IMR-90 (cell line): ENCODE measurements around the gene C12orf60. TPM values are rescaled to one million over a fixed set of nuclear protein-coding genes. Genes with fewer than 3 reads are reported as not detected.

Experiments
- ATAC-seq: fragments of 200-7000 bp; cut with Tn5 transposase; 2 replicates; pipeline ENCODE4 v1.9.1; 2020; ENCODE audit warnings: low read depth, mild to moderate bottlenecking, moderate library complexity
- BruUV-seq: library from RNA; stranded (reverse); fragments of 400-500 nt; replicated peaks from 2 replicates; lab custom pipeline; 2021; lab: Mats Ljungman, UMichigan
- CTCF ChIA-PET: fragments of 300-600 bp; formaldehyde crosslinking; extraction: SDS; loops from one replicate; lab custom pipeline; 2021; ENCODE audit warnings: antibody characterized with exemption; lab: Yijun Ruan, JAX
- POLR2A ChIA-PET: fragments of 300-600 bp; sonication (Branson Sonifier 250); formaldehyde crosslinking; loops from one replicate; lab custom pipeline; 2022; ENCODE audit warnings: antibody characterized with exemption; ENCODE audit not compliant: unreplicated experiment; lab: Charles Lee
- DNase-seq: peaks from one replicate; pipeline ENCODE4 v3.0.0; 2013
- H2AFZ ChIP-seq: replicated peaks from 2 replicates; pipeline ENCODE3; 2013; ENCODE audit warnings: low read length, mild to moderate bottlenecking; ENCODE audit not compliant: poor library complexity
- H2AK5ac ChIP-seq: 2 replicates; pipeline ENCODE4 v1.6.1; 2013; ENCODE audit warnings: low read depth, low read length, inconsistent platforms
- H2AK9ac ChIP-seq: replicated peaks from 2 replicates; pipeline ENCODE3; 2013; ENCODE audit warnings: mild to moderate bottlenecking, low read depth, low read length, moderate library complexity; ENCODE audit not compliant: poor library complexity
- H2BK120ac ChIP-seq: 2 replicates; pipeline ENCODE4 v1.6.1; 2013; ENCODE audit warnings: low read depth, low read length, inconsistent platforms
- H2BK15ac ChIP-seq: 3 replicates; pipeline ENCODE4 v1.6.1; 2013; ENCODE audit warnings: low read depth, low read length, inconsistent platforms
- H2BK20ac ChIP-seq: 2 replicates; pipeline ENCODE4 v1.6.1; 2013; ENCODE audit warnings: low read depth, mild to moderate bottlenecking, inconsistent platforms, low read length, moderate library complexity
- H2BK5ac ChIP-seq: 2 replicates; pipeline ENCODE4 v1.6.1; 2013; ENCODE audit warnings: mild to moderate bottlenecking, low read depth, low read length, inconsistent platforms; ENCODE audit not compliant: poor library complexity, severe bottlenecking
- H3K14ac ChIP-seq: replicated peaks from 2 replicates; pipeline ENCODE4 v1.6.1; 2013; ENCODE audit warnings: low read depth, low read length, inconsistent platforms
- H3K18ac ChIP-seq: 2 replicates; pipeline ENCODE4 v1.6.1; 2013; ENCODE audit warnings: low read depth, low read length, control low read depth
- H3K23ac ChIP-seq: 2 replicates; pipeline ENCODE4 v1.6.1; 2013; ENCODE audit warnings: low read depth, low read length, inconsistent platforms
- H3K27ac ChIP-seq: 2 replicates; pipeline ENCODE4 v1.5.1; 2013; ENCODE audit warnings: mild to moderate bottlenecking, control low read depth, low read length; ENCODE audit not compliant: insufficient read depth
- H3K27me3 ChIP-seq: 2 replicates; pipeline ENCODE4 v1.6.1; 2013; ENCODE audit warnings: low read length; ENCODE audit not compliant: control insufficient read depth, insufficient read depth
- H3K36me3 ChIP-seq: 2 replicates; pipeline ENCODE4 v1.6.1; 2013; ENCODE audit warnings: low read length, mixed read lengths; ENCODE audit not compliant: control insufficient read depth, insufficient read depth
- H3K4ac ChIP-seq: 2 replicates; pipeline ENCODE4 v1.6.1; 2013; ENCODE audit warnings: low read depth, low read length, inconsistent platforms
- H3K4me1 ChIP-seq: 2 replicates; pipeline ENCODE4 v1.6.1; 2013; ENCODE audit warnings: low read length, mixed read lengths; ENCODE audit not compliant: control insufficient read depth, insufficient read depth
- H3K4me2 ChIP-seq: 2 replicates; pipeline ENCODE4 v1.6.1; 2013; ENCODE audit warnings: low read depth, mild to moderate bottlenecking, control low read depth, low read length, moderate library complexity
- H3K4me3 ChIP-seq: 2 replicates; pipeline ENCODE4 v1.5.1; 2013; ENCODE audit warnings: low read depth, mild to moderate bottlenecking, control low read depth, low read length, moderate library complexity; ENCODE audit not compliant: insufficient read depth
- H3K56ac ChIP-seq: 2 replicates; pipeline ENCODE4 v1.6.1; 2013; ENCODE audit warnings: low read length, inconsistent platforms; ENCODE audit not compliant: insufficient read depth; ENCODE audit errors: extremely low read depth
- H3K79me1 ChIP-seq, 2 experiments: 2 replicates each; pipeline ENCODE4 v1.6.1; 2013; ENCODE audit warnings: low read length in 2 of 2, inconsistent platforms in 1 of 2, low read depth in 1 of 2
- H3K9ac ChIP-seq: 2 replicates; pipeline ENCODE4 v1.6.1; 2013; ENCODE audit warnings: low read depth, low read length, control low read depth
- H3K9me1 ChIP-seq: 2 replicates; pipeline ENCODE4 v1.6.1; 2013; ENCODE audit warnings: low read length, inconsistent platforms; ENCODE audit not compliant: insufficient read depth
- H3K9me3 ChIP-seq: 2 replicates; pipeline ENCODE4 v1.6.1; 2013; ENCODE audit warnings: low read length; ENCODE audit not compliant: control insufficient read depth, insufficient read depth
- H4K20me1 ChIP-seq: 2 replicates; pipeline ENCODE4 v1.6.1; 2013; ENCODE audit warnings: low read length, inconsistent platforms; ENCODE audit not compliant: insufficient read depth
- H4K5ac ChIP-seq: 2 replicates; pipeline ENCODE4 v1.6.1; 2013; ENCODE audit warnings: mild to moderate bottlenecking, low read depth, low read length, control low read depth
- H4K8ac ChIP-seq, 2 experiments: 2 replicates each; pipeline ENCODE4 v1.6.1; 2013; ENCODE audit warnings: low read depth in 2 of 2, low read length in 2 of 2, control low read depth in 1 of 2, inconsistent platforms in 1 of 2
- H4K91ac ChIP-seq: 2 replicates; pipeline ENCODE4 v1.6.1; 2013; ENCODE audit warnings: low read depth, low read length, inconsistent platforms; ENCODE audit not compliant: insufficient read depth
- BHLHE40 ChIP-seq: fragments of 150-350 bp; IDR thresholded peaks from 2 replicates; pipeline ENCODE4 v1.6.1; 2016; ENCODE audit warnings: mild to moderate bottlenecking, low read depth, low read length
- CEBPB ChIP-seq: IDR thresholded peaks from 2 replicates; pipeline ENCODE4 v1.6.1; 2012; ENCODE audit warnings: low read depth, low read length, improper control_type of control experiment
- FOS ChIP-seq: fragments of 150-350 bp; IDR thresholded peaks from 2 replicates; pipeline ENCODE4 v1.6.1; 2016; ENCODE audit warnings: low read depth, low read length
- MAFK ChIP-seq: IDR thresholded peaks from 2 replicates; pipeline ENCODE4 v1.6.1; 2012; ENCODE audit warnings: low read depth, low read length, improper control_type of control experiment
- MAZ ChIP-seq: IDR thresholded peaks from 2 replicates; pipeline ENCODE4 v1.6.1; 2012; ENCODE audit warnings: low read depth, mild to moderate bottlenecking, low read length, improper control_type of control experiment, moderate library complexity, borderline replicate concordance
- MXI1 ChIP-seq: IDR thresholded peaks from 2 replicates; pipeline ENCODE4 v1.6.1; 2012; ENCODE audit warnings: low read depth, mild to moderate bottlenecking, low read length, moderate library complexity, borderline replicate concordance
- POLR2A ChIP-seq: IDR thresholded peaks from 2 replicates; pipeline ENCODE4 v1.6.1; 2012; ENCODE audit warnings: mild to moderate bottlenecking, low read depth, low read length
- RAD21 ChIP-seq: IDR thresholded peaks from 2 replicates; pipeline ENCODE4 v1.6.1; 2012; ENCODE audit warnings: low read length, improper control_type of control experiment
- RFX5 ChIP-seq: IDR thresholded peaks from 2 replicates; pipeline ENCODE4 v1.8.0; 2012; ENCODE audit warnings: low read depth, mild to moderate bottlenecking, low read length, moderate library complexity
- dilution Hi-C: fragments of 300-500 bp; cut with HindIII; formaldehyde crosslinking; loops from one replicate; pipeline ENCODE4 v1.14.3; 2018; ENCODE audit warnings: low sequenced_read_pairs; ENCODE audit not compliant: unreplicated experiment
- in situ Hi-C: fragments of 300-500 bp; cut with MboI; formaldehyde crosslinking; loops from 3 replicates; pipeline ENCODE4 v1.14.3; 2019; ENCODE audit warnings: low sequenced_read_pairs, inconsistent platforms, mixed read lengths
- intact Hi-C: fragments of 100-400 bp; cut with micrococcal nuclease; formaldehyde crosslinking; loops from 2 replicates; pipeline ENCODE4 v1.10.0; 2022
- polyA plus RNA-seq, 3 experiments: library from polyadenylated mRNA; depleted of rRNA; stranded (reverse); fragments of >200 nt; gene quantifications; 2 replicates each; pipeline ENCODE4 v1.2.3, GENCODE V29; 2012; ENCODE audit warnings: low replicate concordance in 1 of 3
- total RNA-seq: library from RNA; depleted of rRNA; stranded (reverse); fragments of >200 nt; gene quantifications from 2 replicates; pipeline ENCODE4 v1.2.3, GENCODE V29; 2012

Gene C12orf60
- total and polyA plus RNA-seq, 2 of the 4 experiments (the other 2 are of a cell fraction): 1.1 TPM

GRCh38 chr12:14844401-14844800, 40.9 kb downstream of the C12orf60 start:
- Histone ChIP-seq H2BK20ac (peak overlapping the region; percentile 40; the same call in 1 of the 2 replicates), H2AK9ac (no peak overlapping the region), H3K9me1 (no peaks in the 10 kb centered on the region; the same call in 1 of the 2 replicates), H2AFZ (no peak overlapping the region), H3K27ac (no peak overlapping the region), H2BK120ac (no peak overlapping the region), H2BK15ac (no peak overlapping the region), H4K20me1 (no peaks in the 10 kb centered on the region), H4K8ac (no peak overlapping the region), H3K18ac (no peak overlapping the region), H3K36me3 (no peaks in the 10 kb centered on the region), H3K9me3 (no peaks in the 10 kb centered on the region), H4K5ac (no peak overlapping the region), H4K91ac (no peak overlapping the region), H3K4me1 (peaks cover 3% of the 10 kb centered on the region; the same call in 1 of the 2 replicates), H2AK5ac (no peak overlapping the region), H2BK5ac (no peak overlapping the region), H3K9ac (no peak overlapping the region), H3K23ac (no peak overlapping the region), H3K4me2 (no peak overlapping the region), H3K14ac (no peak overlapping the region), H3K56ac (no peak overlapping the region), H3K4me3 (no peak overlapping the region), H3K4ac (no peak overlapping the region), H3K79me1 (no peaks in the 10 kb centered on the region), H3K27me3 (no peaks in the 10 kb centered on the region)
- no TSS peak for BruUV-seq
- ATAC-seq: no peak
- CTCF ChIA-PET: interaction anchor here (0.8 kb wide), 1 partner anchor 40 kb away, joined by 3 read pairs; the partner anchor contains the start of gene C12orf60
- in situ Hi-C loops (loop anchor here (5.0 kb wide), 1 partner anchor 153 kb away; no protein-coding TSS in a partner anchor), intact Hi-C loops (loop anchor here (10.0 kb wide), 1 partner anchor 210 kb away; no protein-coding TSS in a partner anchor), dilution Hi-C loops (no loop called here)
- TF ChIP-seq MXI1 (no peak), POLR2A (no peak), CEBPB (no peak), RAD21 (no peak), BHLHE40 (no peak), FOS (no peak), RFX5 (no peak), MAZ (no peak), MAFK (no peak)
- no peak for DNase-seq
- POLR2A ChIA-PET: no interaction called here
